Measurements from ENCODE around the gene PRUNE2. TPM values are rescaled to one million over a fixed set of nuclear protein-coding genes. Genes with fewer than 3 reads are reported as not detected.

The PRUNE2 gene
- total RNA-seq, 2 donors from 2014 or later, result 58.6 to 78.9 TPM

DNA sequence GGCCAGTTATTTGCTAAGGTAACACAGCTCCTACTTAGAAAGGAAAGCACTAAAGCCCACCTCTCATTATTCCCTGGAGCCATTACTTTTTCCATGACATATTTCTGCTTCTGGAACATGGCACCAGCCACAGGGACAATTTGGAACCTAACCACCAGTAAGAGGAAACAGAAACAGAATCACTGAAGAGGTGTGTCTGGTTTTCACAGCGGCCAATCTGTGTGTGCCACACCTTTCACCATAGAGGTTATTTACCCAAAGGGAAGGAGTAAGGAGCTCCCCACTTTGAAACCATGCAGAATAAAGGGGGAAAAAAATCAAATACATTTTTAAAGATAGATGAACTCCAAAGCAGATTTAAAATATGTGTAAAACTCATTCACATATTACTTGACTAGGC is 21.1 kb downstream of the PRUNE2 start:
- H3K4me3 ChIP-seq, result no peak overlapping the region
- intact Hi-C loops (cut with DNase I), result no loop called here
- 96% methylated on average over 1 of the region's 1 CpG for WGBS
- H3K4me1 ChIP-seq (replicated peaks), result no peaks in the 10 kb centered on the region
- no peaks in the 10 kb centered on the region for H3K36me3 ChIP-seq
- peak overlapping the region; percentile 27 to 64 for H3K27ac ChIP-seq
- H3K27me3 ChIP-seq (replicated peaks; ENCODE audit: insufficient read depth), result no peaks in the 10 kb centered on the region
- TF ChIP-seq POLR2AphosphoS5 (IDR thresholded peaks at IDR 0.05), result no peak
- TF ChIP-seq POLR2A (IDR thresholded peaks at IDR 0.05), result no peak
- H3K9me3 ChIP-seq, result no peaks in the 10 kb centered on the region
- no peak for DNase-seq (ENCODE audit: low spot score)

DNA sequence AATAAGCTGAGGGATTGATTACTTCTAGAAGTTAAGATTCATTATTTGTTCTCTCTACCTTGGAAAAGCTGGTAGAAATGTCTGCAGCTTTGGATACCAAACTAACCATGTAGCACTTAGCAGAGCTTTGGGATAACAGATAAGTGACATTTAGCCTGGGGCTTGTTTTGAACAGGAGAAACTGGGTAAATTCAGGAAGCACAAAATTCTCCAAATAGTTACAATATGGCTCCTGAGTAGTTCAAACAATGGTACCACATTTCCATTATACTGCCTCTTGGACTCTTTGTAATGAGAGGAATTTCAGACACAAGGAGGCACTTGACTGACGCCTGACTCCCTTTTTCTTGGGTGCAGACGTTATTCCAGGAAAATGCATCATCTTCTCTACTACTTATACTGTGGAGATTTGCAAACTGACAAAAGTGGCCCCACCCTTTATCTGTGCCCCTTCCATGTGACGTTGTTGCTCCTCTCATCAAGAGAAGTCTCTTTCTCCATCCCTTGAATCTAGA is 22.5 kb downstream of the PRUNE2 start:
- H3K27ac ChIP-seq, result peak overlapping the region in 1 of 2 donors; percentile 64
- TF ChIP-seq, protein P1, sequence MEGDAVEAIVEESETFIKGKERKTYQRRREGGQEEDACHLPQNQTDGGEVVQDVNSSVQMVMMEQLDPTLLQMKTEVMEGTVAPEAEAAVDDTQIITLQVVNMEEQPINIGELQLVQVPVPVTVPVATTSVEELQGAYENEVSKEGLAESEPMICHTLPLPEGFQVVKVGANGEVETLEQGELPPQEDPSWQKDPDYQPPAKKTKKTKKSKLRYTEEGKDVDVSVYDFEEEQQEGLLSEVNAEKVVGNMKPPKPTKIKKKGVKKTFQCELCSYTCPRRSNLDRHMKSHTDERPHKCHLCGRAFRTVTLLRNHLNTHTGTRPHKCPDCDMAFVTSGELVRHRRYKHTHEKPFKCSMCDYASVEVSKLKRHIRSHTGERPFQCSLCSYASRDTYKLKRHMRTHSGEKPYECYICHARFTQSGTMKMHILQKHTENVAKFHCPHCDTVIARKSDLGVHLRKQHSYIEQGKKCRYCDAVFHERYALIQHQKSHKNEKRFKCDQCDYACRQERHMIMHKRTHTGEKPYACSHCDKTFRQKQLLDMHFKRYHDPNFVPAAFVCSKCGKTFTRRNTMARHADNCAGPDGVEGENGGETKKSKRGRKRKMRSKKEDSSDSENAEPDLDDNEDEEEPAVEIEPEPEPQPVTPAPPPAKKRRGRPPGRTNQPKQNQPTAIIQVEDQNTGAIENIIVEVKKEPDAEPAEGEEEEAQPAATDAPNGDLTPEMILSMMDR (IDR thresholded peaks at IDR 0.05), result no peak
- TF ChIP-seq POLR2A (IDR thresholded peaks at IDR 0.05) (no peak), POLR2AphosphoS5 (IDR thresholded peaks at IDR 0.05) (no peak)
- intact Hi-C loops (cut with DNase I), result no loop called here
- no peaks in the 10 kb centered on the region for H3K27me3 ChIP-seq (replicated peaks; ENCODE audit: insufficient read depth)
- no peaks in the 10 kb centered on the region for H3K4me1 ChIP-seq (replicated peaks)
- no peaks in the 10 kb centered on the region for H3K9me3 ChIP-seq
- WGBS, result 85% methylated on average over 3 of the region's 3 CpGs
- no peak for DNase-seq (ENCODE audit: low spot score)
- no peak overlapping the region for H3K4me3 ChIP-seq
- H3K36me3 ChIP-seq, result no peaks in the 10 kb centered on the region

DNA sequence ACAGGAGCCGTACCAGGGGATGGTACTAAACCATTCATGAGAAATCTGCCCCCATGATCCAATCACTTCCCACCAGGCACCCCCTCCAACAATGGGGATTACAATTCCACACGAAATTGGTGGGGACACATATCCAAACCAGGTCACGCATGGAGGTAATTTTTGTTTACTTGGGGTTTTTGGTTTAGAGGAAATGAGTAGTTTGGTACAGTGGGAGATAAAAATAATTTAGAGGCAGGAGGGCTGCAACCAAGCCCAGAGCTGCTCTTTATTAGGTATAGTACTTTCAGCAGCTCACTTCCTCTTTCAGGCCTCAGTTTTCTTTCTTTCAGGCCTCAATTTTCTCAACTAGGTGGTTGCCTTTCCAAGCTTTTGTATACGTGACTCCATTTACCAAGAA is 23.2 kb downstream of the PRUNE2 start:
- Histone ChIP-seq H3K27me3 (replicated peaks; ENCODE audit: insufficient read depth) (no peaks in the 10 kb centered on the region), H3K27ac (no peak overlapping the region), H3K36me3 (no peaks in the 10 kb centered on the region), H3K4me1 (replicated peaks) (no peaks in the 10 kb centered on the region), H3K4me3 (no peak overlapping the region), H3K9me3 (no peaks in the 10 kb centered on the region)
- intact Hi-C loops (cut with DNase I), result no loop called here
- DNase-seq (ENCODE audit: low spot score), result no peak
- TF ChIP-seq POLR2AphosphoS5 (IDR thresholded peaks at IDR 0.05) (no peak), POLR2A (IDR thresholded peaks at IDR 0.05) (no peak)
- TF ChIP-seq, protein P1 (IDR thresholded peaks at IDR 0.05), result no peak
- WGBS, result 79% methylated on average over 4 of the region's 4 CpGs

DNA sequence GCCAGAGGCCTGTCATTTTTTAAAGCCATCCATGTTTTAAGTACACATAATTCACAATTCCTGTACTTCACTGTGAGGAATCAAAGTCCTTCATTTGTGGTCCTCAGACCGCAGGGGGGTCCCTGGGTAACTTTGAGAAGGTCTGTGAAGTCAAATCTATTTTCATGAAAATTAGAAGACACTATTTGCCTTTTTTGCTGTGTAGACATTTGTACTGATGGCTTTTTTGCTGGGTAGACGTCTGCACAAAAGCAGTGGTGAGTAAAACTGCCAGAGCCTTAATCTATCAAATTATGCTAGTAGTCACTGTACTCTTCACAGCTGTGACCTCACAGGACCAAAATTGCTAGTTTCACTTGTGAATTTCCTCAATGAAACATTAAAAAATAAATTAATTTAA is 25.7 kb downstream of the PRUNE2 start:
- WGBS, result 60% methylated on average over 2 of the region's 2 CpGs
- no peaks in the 10 kb centered on the region for H3K4me1 ChIP-seq (replicated peaks)
- H3K9me3 ChIP-seq, result no peaks in the 10 kb centered on the region
- H3K27ac ChIP-seq, result no peak overlapping the region
- TF ChIP-seq, protein P1 (IDR thresholded peaks at IDR 0.05), result no peak
- TF ChIP-seq POLR2AphosphoS5 (IDR thresholded peaks at IDR 0.05) (no peak), POLR2A (IDR thresholded peaks at IDR 0.05) (no peak)
- no peaks in the 10 kb centered on the region for H3K27me3 ChIP-seq (replicated peaks; ENCODE audit: insufficient read depth)
- intact Hi-C loops (cut with DNase I), result no loop called here
- H3K4me3 ChIP-seq, result no peak overlapping the region
- no peak for DNase-seq (ENCODE audit: low spot score)
- H3K36me3 ChIP-seq, result no peaks in the 10 kb centered on the region

DNA sequence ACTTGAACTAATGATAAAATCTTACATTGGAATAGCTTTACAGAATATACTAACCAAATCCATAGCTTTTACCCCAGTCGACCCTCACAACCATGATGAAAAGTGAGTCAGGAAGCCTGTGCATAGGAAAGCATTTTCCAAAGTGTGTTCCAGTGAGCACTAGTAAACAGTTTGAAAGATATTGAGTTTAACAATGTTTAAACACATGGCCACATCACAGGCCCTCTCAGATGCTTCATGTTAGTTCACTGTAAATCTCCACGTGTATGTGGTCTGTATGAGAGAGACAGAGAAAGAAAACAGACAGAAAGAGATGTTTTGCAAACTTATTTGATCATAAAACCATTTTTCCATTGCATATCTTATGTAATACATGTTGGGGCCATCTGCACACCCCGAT is 27.0 kb downstream of the PRUNE2 start:
- Histone ChIP-seq H3K36me3 (no peaks in the 10 kb centered on the region), H3K9me3 (no peaks in the 10 kb centered on the region), H3K27me3 (replicated peaks; ENCODE audit: insufficient read depth) (no peaks in the 10 kb centered on the region), H3K27ac (peak overlapping the region in 1 of 2 donors; percentile 25), H3K4me3 (no peak overlapping the region), H3K4me1 (replicated peaks) (no peaks in the 10 kb centered on the region)
- TF ChIP-seq POLR2A (IDR thresholded peaks at IDR 0.05) (no peak), POLR2AphosphoS5 (IDR thresholded peaks at IDR 0.05) (peak; percentile 69)
- intact Hi-C loops (cut with DNase I), result no loop called here
- 29% methylated on average over 3 of the region's 3 CpGs for WGBS
- no peak for DNase-seq (ENCODE audit: low spot score)

DNA sequence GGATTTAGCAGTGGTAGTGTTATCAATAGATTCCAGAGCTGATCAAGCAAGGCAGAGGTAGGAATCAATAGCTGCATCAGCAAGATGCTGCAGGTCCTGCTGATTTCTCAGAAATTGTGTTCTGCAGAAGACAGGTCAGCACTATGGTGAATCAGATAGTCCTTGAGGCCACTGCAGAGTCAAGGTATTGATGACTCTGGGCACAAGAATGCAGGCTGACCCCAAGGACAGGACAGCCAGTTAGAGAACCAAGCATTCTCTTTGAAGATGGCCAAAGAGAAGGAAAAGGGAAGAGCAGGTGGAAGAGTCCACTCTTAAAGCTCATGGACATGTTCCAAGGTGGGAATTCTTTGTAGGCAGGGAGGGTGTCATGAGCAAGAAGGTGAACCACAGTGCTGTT is 28.0 kb downstream of the PRUNE2 start:
- Histone ChIP-seq H3K9me3 (no peaks in the 10 kb centered on the region), H3K36me3 (no peaks in the 10 kb centered on the region), H3K4me1 (replicated peaks) (no peaks in the 10 kb centered on the region), H3K4me3 (no peak overlapping the region), H3K27ac (peak overlapping the region in 1 of 2 donors; percentile 2), H3K27me3 (replicated peaks; ENCODE audit: insufficient read depth) (no peaks in the 10 kb centered on the region)
- TF ChIP-seq POLR2A (IDR thresholded peaks at IDR 0.05) (no peak), POLR2AphosphoS5 (IDR thresholded peaks at IDR 0.05) (no peak)
- TF ChIP-seq, protein P1 (IDR thresholded peaks at IDR 0.05), result no peak
- no peak for DNase-seq (ENCODE audit: low spot score)
- intact Hi-C loops (cut with DNase I), result no loop called here

Data from prostate gland (tissue), 2 donors.